Measurements from ENCODE around the gene HOMER2. TPM values are rescaled to one million over a fixed set of nuclear protein-coding genes. Genes with fewer than 3 reads are reported as not detected.

The HOMER2 gene
- total RNA-seq, 1 experiment from 2014 or later, result 22.6 TPM

GRCh38 chr15:82830427-82831173 is 121.9 kb downstream of the HOMER2 start:
- no peak for ATAC-seq
- Histone ChIP-seq H3F3A (ENCODE audit: low read length, unreplicated experiment) (peaks cover 8% of the 10 kb centered on the region), H3K9me3 (ENCODE audit: low read length) (no peaks in the 10 kb centered on the region), H2AFZ (ENCODE audit: low read length) (no peak overlapping the region), H3K36me3 (ENCODE audit: low read depth, low read length) (peaks cover 50% of the 10 kb centered on the region), H3K9ac (ENCODE audit: low read length) (no peak overlapping the region), H3K27ac (ENCODE audit: low read length) (no peak overlapping the region), H3K4me3 (ENCODE audit: low read length) (no peak overlapping the region), H3K27me3 (ENCODE audit: low read length) (no peaks in the 10 kb centered on the region), H4K20me1 (ENCODE audit: low read length) (no peaks in the 10 kb centered on the region), H3K4me2 (ENCODE audit: low read length) (no peak overlapping the region), H3K9me2 (replicated peaks; ENCODE audit: low read length) (no peaks in the 10 kb centered on the region), H3K79me2 (ENCODE audit: low read length) (no peaks in the 10 kb centered on the region), H3K4me1 (ENCODE audit: insufficient read depth, low read length) (peaks cover 22% of the 10 kb centered on the region)
- ChIA-PET CTCF (no interaction called here), POLR2A (ENCODE audit: unreplicated experiment) (no interaction called here)
- intact Hi-C loops (cut with micrococcal nuclease), result no loop called here
- TF ChIP-seq EZH2phosphoT487 (IDR thresholded peaks at IDR 0.05; ENCODE audit: borderline replicate concordance, low read length) (no peak), CTCF (conservative IDR thresholded peaks at IDR 0.05; ENCODE audit: low read depth, low read length) (no peak), EZH2 (IDR thresholded peaks at IDR 0.05; ENCODE audit: low read length, unreplicated experiment) (no peak)
- no TSS peak for BruUV-seq (replicated peaks)
- no peak for DNase-seq

DNA sequence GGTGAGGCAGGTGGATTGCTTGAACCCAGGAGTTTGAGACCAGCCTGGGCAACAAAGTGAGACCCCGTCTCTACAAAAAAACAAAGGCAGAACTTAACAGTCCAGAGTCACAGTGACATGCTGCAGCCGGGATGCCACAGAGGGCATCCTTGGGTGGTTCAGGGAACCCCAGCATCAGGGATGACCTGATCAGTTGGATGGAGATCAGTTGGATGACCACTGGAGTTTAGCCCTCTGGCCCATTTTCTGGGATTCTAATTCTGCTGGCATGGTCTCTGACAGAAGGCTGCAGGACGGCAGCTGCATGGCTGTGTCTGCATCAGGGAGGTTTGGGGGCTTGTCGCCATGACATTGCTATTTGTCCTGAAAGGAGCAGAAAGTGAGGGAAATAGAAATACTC is 123.3 kb downstream of the HOMER2 start:
- DNase-seq (no peak), ATAC-seq (no peak)
- H3K9me2 ChIP-seq (replicated peaks; ENCODE audit: low read length), result no peaks in the 10 kb centered on the region
- H3K79me2 ChIP-seq (ENCODE audit: low read length), result no peaks in the 10 kb centered on the region
- no peak for TF ChIP-seq EZH2 (IDR thresholded peaks at IDR 0.05; ENCODE audit: low read length, unreplicated experiment)
- TF ChIP-seq EZH2phosphoT487 (IDR thresholded peaks at IDR 0.05; ENCODE audit: borderline replicate concordance, low read length), result no peak
- TF ChIP-seq CTCF (conservative IDR thresholded peaks at IDR 0.05; ENCODE audit: low read depth, low read length), result no peak
- H4K20me1 ChIP-seq (ENCODE audit: low read length), result no peaks in the 10 kb centered on the region
- no peak overlapping the region for H3K4me3 ChIP-seq (ENCODE audit: low read length)
- H3K27ac ChIP-seq (ENCODE audit: low read length), result no peak overlapping the region
- no peaks in the 10 kb centered on the region for H3K9me3 ChIP-seq (ENCODE audit: low read length)
- intact Hi-C loops (cut with micrococcal nuclease), result no loop called here
- no peaks in the 10 kb centered on the region for H3K27me3 ChIP-seq (ENCODE audit: low read length)
- no TSS peak for BruUV-seq (replicated peaks)
- no peak overlapping the region for H3K4me2 ChIP-seq (ENCODE audit: low read length)
- H2AFZ ChIP-seq (ENCODE audit: low read length), result no peak overlapping the region
- peaks cover 22% of the 10 kb centered on the region for H3K4me1 ChIP-seq (ENCODE audit: insufficient read depth, low read length)
- H3K9ac ChIP-seq (ENCODE audit: low read length), result no peak overlapping the region
- H3K36me3 ChIP-seq (ENCODE audit: low read depth, low read length), result peaks cover 39% of the 10 kb centered on the region
- ChIA-PET POLR2A (ENCODE audit: unreplicated experiment) (no interaction called here), CTCF (no interaction called here)
- H3F3A ChIP-seq (ENCODE audit: low read length, unreplicated experiment), result peaks cover 8% of the 10 kb centered on the region

DNA sequence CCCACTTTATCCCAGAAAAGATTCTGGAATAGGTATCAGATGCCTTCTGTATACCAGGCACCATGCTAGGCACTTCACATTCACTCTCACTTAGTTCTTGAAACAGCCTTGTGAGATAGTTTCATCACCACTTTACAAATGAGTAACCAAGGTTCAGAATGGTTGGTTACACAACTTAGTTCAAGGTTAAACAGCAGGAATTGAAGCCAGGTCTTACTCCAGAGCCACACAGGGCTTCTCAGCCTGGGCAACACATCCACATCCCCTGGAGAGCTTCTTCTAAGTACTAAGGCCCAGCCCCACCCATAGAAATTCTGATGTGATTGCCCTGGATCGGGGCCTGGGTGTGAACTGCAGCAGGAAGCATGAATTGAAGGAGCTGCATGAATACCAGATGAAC is 124.4 kb downstream of the HOMER2 start:
- intact Hi-C loops (cut with micrococcal nuclease), result no loop called here
- Histone ChIP-seq H3K27me3 (ENCODE audit: low read length) (no peaks in the 10 kb centered on the region), H3K79me2 (ENCODE audit: low read length) (no peaks in the 10 kb centered on the region), H3F3A (ENCODE audit: low read length, unreplicated experiment) (peaks cover 8% of the 10 kb centered on the region), H3K36me3 (ENCODE audit: low read depth, low read length) (peaks cover 33% of the 10 kb centered on the region), H3K9ac (ENCODE audit: low read length) (no peak overlapping the region), H3K4me3 (ENCODE audit: low read length) (no peak overlapping the region), H2AFZ (ENCODE audit: low read length) (no peak overlapping the region), H3K4me2 (ENCODE audit: low read length) (no peak overlapping the region), H3K27ac (ENCODE audit: low read length) (no peak overlapping the region), H3K9me3 (ENCODE audit: low read length) (no peaks in the 10 kb centered on the region), H4K20me1 (ENCODE audit: low read length) (no peaks in the 10 kb centered on the region), H3K9me2 (replicated peaks; ENCODE audit: low read length) (no peaks in the 10 kb centered on the region), H3K4me1 (ENCODE audit: insufficient read depth, low read length) (peaks cover 18% of the 10 kb centered on the region)
- ATAC-seq (no peak), DNase-seq (no peak)
- ChIA-PET POLR2A (ENCODE audit: unreplicated experiment) (no interaction called here), CTCF (no interaction called here)
- BruUV-seq (replicated peaks), result no TSS peak
- TF ChIP-seq EZH2 (IDR thresholded peaks at IDR 0.05; ENCODE audit: low read length, unreplicated experiment), result no peak
- no peak for TF ChIP-seq CTCF (conservative IDR thresholded peaks at IDR 0.05; ENCODE audit: low read depth, low read length)
- no peak for TF ChIP-seq EZH2phosphoT487 (IDR thresholded peaks at IDR 0.05; ENCODE audit: borderline replicate concordance, low read length)

Data from PC-3 (cell line).